GM19025 (cell line): ENCODE data around the gene IFITM5.
"Not testable (repeated sequence)": the region's sequence is repeated elsewhere in the genome, so short reads cannot be mapped to it uniquely, and the experiment has no call there.

Source experiments
- ATAC-seq: cut with Tn5 transposase; IDR thresholded peaks from one replicate; pipeline ENCODE4 v1.9.1; 2021; ENCODE audit warnings: mild to moderate bottlenecking, low read depth, moderate library complexity; ENCODE audit not compliant: unreplicated experiment

The IFITM5 gene

DNA sequence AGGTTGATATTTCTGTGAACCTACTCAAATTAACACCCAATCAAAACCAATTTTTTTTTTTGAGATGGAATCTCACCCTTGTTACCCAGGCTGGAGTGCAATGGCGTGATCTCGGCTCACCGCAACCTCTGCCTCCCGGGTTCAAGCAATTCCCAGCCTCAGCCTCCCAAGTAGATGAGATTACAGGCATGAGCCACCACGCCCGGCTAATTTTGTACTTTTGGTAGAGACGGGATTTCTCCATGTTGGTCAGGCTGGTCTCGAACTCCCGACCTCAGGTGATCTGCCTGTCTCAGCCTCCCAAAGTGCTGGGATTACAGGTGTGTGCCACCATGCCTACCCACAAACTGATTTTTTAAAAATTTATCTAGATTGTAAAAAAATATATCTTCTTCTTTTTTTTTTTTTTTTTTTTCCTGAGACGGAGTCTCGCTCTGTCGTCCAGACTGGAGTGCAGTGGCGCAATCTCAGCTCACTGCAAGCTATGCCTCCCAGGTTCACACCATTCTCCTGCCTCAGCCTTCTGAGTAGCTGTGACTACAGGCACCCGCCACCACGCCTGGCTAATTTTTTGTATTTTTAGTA is 29.3 kb upstream of the IFITM5 start:
- ATAC-seq: not testable (repeated sequence)

DNA sequence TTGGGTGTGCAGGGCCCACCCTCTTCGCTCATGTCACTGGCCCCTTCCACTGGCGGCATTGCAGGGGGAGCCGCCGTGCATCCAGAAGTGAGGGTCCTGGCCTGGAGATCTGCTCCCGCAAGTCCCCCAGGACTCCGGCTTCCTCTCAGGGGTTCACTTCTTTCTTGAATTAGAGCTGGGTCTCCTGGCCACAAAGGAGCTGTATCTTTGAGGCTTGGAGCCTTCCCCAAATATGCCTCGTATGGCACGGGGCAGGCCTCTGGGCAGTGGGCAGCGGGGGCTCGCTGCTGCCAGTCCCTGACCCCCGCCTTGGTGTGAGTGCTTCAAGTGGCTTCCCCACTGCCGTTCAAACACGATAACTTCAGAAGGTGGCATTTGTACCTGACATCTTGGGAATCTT is 28.7 kb upstream of the IFITM5 start:
- no peak for ATAC-seq

DNA sequence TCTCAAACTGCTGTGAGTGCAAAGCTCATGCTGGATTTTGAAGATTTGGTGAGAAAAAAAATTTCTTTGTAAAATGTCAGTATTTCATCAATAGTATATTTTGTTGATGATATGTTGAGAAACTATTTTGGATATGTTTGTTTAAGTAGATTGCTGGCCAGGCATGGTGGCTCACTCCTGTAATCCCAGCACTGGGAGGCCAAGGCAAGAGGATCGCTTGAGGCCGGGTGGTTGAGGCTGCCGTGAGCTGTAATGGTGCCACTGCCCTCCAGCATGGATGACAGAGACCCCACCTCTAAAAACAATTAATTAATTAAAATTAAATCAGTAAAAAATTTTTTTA is 28.2 kb upstream of the IFITM5 start:
- no peak for ATAC-seq

DNA sequence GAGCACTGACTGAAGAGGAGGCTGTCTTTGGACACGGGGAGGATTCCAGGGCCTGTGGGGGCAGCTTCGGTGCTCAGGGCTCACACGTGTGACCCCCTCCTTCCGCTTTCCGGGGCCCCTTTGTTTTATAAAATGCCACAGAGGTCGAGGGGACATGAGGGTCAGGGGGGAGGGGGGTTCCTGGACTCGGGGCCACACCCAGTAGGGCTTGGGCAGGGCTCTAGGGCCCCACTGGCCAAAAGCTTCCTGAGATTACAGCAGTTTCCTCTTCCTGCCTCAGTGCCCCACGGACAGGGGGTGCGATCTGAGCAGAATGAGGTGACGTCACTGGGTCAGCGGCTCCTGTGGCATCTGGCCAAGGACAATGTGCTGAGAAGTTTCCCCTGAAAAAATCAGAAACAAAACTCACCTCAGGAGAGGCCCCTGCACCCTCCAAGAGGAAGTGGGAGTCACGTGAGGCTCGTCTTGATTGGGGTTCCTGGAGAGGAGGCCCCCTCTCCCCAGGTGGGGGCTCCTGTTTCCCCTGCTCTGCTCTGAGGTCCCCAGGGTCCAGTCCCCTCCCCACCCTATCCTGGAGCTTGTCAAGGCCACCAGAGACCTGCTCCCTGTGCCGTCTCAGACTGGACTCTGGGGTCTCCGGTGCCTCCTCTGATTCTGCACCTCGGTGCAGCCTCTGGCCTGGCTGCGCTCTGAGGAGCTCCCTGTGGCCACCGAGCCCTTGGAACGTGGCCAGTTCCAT is 27.7 kb upstream of the IFITM5 start:
- peak; percentile 62 for ATAC-seq

DNA sequence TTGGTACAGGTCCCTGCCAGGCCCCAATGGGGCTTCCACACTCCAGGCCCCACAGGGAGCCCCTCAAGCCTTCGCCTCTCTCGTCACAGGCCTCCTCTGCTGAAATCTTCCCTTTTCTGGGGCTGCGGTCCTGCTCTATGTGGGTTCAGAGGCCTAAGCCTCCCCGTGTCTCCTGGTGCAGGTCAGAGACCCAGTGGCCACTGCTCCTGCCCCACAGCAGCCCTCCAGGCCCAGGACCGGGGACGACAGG is 27.2 kb upstream of the IFITM5 start:
- ATAC-seq: no peak

DNA sequence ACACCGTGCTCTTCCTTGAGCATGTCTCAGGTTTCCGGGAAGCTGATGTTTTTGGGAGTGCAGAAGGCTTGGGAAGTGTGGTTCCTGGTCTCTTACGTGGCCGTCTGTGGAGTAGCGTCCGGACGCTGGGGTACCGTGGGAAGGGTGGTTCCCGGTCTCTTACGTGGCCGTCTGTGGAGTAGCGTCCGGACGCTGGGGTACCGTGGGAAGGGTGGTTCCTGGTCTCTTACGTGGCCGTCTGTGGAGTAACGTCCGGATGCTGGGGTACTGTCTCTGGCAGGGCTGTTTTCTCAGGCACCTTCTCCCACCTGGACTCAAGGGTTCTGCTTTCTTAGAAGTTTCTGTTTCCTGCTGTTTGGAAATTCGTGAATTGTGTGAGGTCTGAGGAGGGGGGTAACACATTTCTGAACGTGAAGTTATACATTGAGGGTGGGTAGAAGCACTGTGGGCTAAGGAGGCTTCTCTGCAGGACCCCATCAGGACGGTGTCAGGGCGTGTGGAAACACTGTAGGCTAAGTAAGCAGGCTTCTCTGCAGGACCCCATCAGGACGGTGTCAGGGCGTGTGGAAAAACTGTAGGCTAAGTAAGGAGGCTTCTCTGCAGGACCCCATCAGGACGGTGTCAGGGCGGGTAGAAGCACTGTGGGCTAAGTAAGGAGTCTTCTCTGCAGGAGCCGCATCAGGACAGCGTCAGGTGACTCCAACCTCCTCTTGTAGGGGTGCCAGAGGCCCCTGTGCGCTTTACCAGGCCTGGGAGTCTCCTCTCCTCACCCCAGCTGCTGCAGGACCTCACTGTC is 26.7 kb upstream of the IFITM5 start:
- no peak for ATAC-seq

- ATAC-seq: not testable (repeated sequence)
Observed at GRCh38 chr11:324593-325517, 25.5 kb upstream of the IFITM5 start.

GRCh38 chr11:324156-324555 is 24.8 kb upstream of the IFITM5 start:
- no peak for ATAC-seq

- ATAC-seq: not testable (repeated sequence)
Observed at GRCh38 chr11:319888-320273, 20.6 kb upstream of the IFITM5 start.

DNA sequence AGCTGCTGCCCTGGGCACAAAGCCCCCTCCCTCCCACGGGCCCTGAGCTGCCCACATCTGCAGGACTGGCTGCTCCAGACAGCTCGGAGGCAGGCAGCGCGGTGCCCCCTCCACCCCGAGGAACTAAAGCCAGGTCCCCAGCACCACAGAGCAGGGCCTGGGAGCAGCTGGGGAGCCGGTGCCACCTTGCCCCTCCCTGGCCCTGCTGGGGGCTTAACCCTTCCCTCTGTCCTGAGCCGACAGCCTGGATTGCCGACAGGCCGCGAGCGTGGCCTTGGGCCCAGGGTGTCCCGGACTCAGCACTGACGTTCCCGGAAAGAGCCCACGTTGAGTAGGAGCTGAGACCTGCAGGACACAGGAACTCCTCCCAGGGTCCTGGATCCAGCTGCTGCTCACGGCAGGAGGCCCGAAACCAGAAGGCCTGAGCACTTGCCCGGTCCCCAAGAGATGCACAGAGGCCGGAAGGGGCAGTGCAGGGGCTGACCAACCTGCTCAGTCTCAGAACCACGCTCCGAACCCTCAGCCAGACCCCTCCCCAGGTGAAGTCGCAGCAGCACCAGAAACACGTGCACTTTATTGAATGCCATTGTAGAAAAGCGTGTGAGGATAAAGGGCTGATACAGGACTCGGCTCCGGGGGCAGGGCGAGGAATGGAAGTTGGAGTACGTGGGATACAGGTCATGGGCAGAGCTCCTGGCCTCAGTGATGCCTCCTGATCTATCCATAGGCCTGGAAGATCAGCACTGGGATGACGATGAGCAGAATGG is 20.0 kb upstream of the IFITM5 start:
- ATAC-seq: not testable (repeated sequence)

GRCh38 chr11:318405-319120 is 19.2 kb upstream of the IFITM5 start:
- ATAC-seq: not testable (repeated sequence)

DNA sequence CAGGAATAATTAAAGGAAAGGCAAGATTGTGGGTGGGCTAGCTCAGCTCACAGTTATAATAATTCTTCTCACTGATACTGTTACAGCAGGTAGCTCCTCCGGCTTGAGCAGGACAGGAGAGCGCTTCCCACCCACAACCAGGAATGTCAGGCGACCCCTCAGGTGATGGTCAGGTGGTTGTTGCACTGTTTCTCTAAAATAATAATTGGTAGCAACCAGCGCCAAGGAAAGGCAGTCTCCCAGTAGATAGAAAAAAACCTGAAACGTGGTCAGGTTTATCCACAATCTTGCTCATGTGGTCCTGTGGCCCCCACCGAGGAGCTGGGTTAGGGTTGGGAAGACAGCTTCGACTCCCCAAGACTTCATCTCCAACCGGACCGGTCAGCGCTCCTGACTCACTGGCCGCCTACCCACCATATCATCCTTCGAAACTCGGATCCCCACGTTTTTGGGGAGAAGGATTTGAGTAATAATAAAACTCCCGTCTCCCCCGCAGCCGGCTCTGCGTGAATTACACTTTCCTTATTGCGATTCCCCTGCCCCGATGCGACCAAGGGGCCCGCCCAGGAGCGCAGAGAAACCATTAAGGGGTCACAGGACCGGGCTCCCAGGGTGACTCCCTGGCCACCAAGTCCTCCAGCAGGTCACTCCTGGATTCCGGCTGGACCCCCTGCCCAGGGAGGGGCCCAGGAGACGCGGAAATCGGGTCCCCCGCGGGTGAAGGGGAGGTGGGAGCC is 18.5 kb upstream of the IFITM5 start:
- not testable (repeated sequence) for ATAC-seq

GRCh38 chr11:316891-317301 is 17.6 kb upstream of the IFITM5 start:
- no peak for ATAC-seq

- ATAC-seq: no peak
Observed at GRCh38 chr11:316031-316701, 16.8 kb upstream of the IFITM5 start.

DNA sequence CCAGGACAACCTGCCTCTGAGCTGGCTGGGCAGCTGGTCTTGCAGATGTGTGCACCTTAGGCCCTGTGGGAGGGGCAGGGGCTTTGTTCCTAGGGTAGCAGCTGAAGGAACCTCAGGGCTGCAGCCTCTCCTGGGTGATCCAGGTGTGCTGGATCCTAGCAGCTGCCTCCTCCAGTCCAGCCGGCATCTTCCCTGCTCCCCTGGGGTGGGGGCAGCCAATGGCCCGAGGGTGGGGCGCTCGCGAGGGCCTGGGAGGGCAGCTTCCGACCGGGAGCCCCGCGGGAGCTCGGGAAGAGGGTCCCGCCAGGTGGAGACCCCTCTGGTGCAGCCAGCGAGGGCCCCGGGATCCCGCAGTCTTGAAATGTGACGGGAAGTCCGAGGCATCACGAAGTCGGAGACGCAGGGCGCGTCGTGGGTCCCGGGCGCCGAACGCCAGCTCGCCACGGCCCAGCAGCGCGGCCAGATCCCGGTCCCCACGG is 16.2 kb upstream of the IFITM5 start:
- ATAC-seq: no peak

GRCh38 chr11:315051-315481 is 15.7 kb upstream of the IFITM5 start:
- no peak for ATAC-seq

- not testable (repeated sequence) for ATAC-seq
Observed at GRCh38 chr11:314554-314875, 15.2 kb upstream of the IFITM5 start.
